SU-DHL-6 (cell line): Measurements from ENCODE around the gene YARS1.
"Not testable (repeated sequence)": the region's sequence is repeated elsewhere in the genome, so short reads cannot be mapped to it uniquely, and the experiment has no call there.

Experiments used
- H2AFZ ChIP-seq: fragments of 200-600 bp; sonication (generic); 2 replicates; pipeline ENCODE4 v1.6.1; 2014; ENCODE audit warnings: low read depth, mild to moderate bottlenecking, moderate library complexity, mixed read lengths, antibody characterized with exemption, low read length; ENCODE audit not compliant: severe bottlenecking
- H3F3A ChIP-seq: fragments of 200-600 bp; shearing (Covaris generic); 2 replicates; pipeline ENCODE4 v1.6.0; 2016; ENCODE audit warnings: antibody characterized with exemption, mild to moderate bottlenecking; ENCODE audit not compliant: insufficient read depth
- H3K27ac ChIP-seq: fragments of 200-600 bp; sonication (generic); 2 replicates; pipeline ENCODE4 v1.5.1; 2016; ENCODE audit warnings: low read depth, mild to moderate bottlenecking, low read length, moderate library complexity, mixed read lengths
- H3K27me3 ChIP-seq: fragments of 200-600 bp; sonication (generic), shearing (Covaris generic); 2 replicates; pipeline ENCODE4 v1.6.0; 2014; ENCODE audit warnings: mild to moderate bottlenecking, low read length
- H3K36me3 ChIP-seq: fragments of 200-600 bp; sonication (generic); 2 replicates; pipeline ENCODE4 v1.6.1; 2014; ENCODE audit warnings: mild to moderate bottlenecking, low read length, mixed read lengths
- H3K4me2 ChIP-seq: fragments of 300-600, 200-600 bp; shearing (Covaris generic), sonication (generic); 2 replicates; pipeline ENCODE4 v1.6.0; 2014; ENCODE audit warnings: low read length, low read depth, mild to moderate bottlenecking; ENCODE audit not compliant: poor library complexity, severe bottlenecking
- H3K4me3 ChIP-seq: fragments of 200-600 bp; sonication (generic); 2 replicates; pipeline ENCODE4 v1.5.1; 2014; ENCODE audit warnings: antibody characterized with exemption, low read length, mild to moderate bottlenecking, mixed read lengths; ENCODE audit not compliant: insufficient read depth, poor library complexity, severe bottlenecking
- H3K79me2 ChIP-seq: fragments of 200-600 bp; sonication (generic); 2 replicates; pipeline ENCODE4 v1.6.1; 2014; ENCODE audit warnings: mild to moderate bottlenecking, low read length, moderate library complexity; ENCODE audit not compliant: insufficient read depth
- H3K9ac ChIP-seq: fragments of 200-600 bp; sonication (generic); 2 replicates; pipeline ENCODE4 v1.7.0; 2014; ENCODE audit warnings: mild to moderate bottlenecking, low read length
- H3K9me2 ChIP-seq: fragments of 200-600 bp; sonication (generic); replicated peaks from 2 replicates; pipeline ENCODE4 v1.6.1; 2014; ENCODE audit warnings: low read length; ENCODE audit not compliant: insufficient read depth
- H3K9me3 ChIP-seq: fragments of 200-600 bp; sonication (generic); 2 replicates; pipeline ENCODE4 v1.6.1; 2014; ENCODE audit warnings: low read length, mixed read lengths; ENCODE audit not compliant: insufficient read depth
- H4K20me1 ChIP-seq: fragments of 200-600 bp; sonication (generic); 2 replicates; pipeline ENCODE4 v1.6.1; 2014; ENCODE audit warnings: low read depth, mild to moderate bottlenecking, antibody characterized with exemption, low read length, moderate library complexity, mixed read lengths
- CTCF ChIP-seq: fragments of 200-600 bp; sonication (generic); IDR thresholded peaks from one replicate; pipeline ENCODE4 v1.5.1; 2017; ENCODE audit warnings: antibody characterized with exemption, mild to moderate bottlenecking, low read length, moderate library complexity; ENCODE audit not compliant: insufficient read depth, poor library complexity, severe bottlenecking
- EZH2phosphoT487 ChIP-seq: fragments of 200-600 bp; sonication (generic), shearing (Covaris generic); conservative IDR thresholded peaks from 2 replicates; pipeline ENCODE4 v1.6.1; 2018; ENCODE audit warnings: mild to moderate bottlenecking, antibody characterized with exemption, low read length, moderate library complexity, mixed read lengths

YARS1 gene

GRCh38 chr1:32791881-32792280 lies 25.3 kb downstream of the YARS1 start:
- Histone ChIP-seq H3K9me2 (no peaks in the 10 kb centered on the region), H3K4me2 (no peak overlapping the region), H3K27me3 (no peaks in the 10 kb centered on the region), H3K36me3 (peaks cover 36% of the 10 kb centered on the region), H3F3A (no peaks in the 10 kb centered on the region), H3K4me3 (no peak overlapping the region), H3K79me2 (0 out of 2 replicates have a peak, but pooled peaks cover 13% of the 10 kb centered on the region), H3K9me3 (no peaks in the 10 kb centered on the region), H2AFZ (no peak overlapping the region), H4K20me1 (0 out of 2 replicates have a peak, but pooled peaks cover 7% of the 10 kb centered on the region), H3K27ac (no peak overlapping the region), H3K9ac (no peak overlapping the region)
- TF ChIP-seq CTCF (no peak), EZH2phosphoT487 (no peak)

GRCh38 chr1:32789356-32789755 lies 27.8 kb downstream of the YARS1 start:
- H2AFZ ChIP-seq, H3K27me3 ChIP-seq, H3K27ac ChIP-seq, H3K9ac ChIP-seq, H3K4me2 ChIP-seq, H4K20me1 ChIP-seq, H3K4me3 ChIP-seq, H3F3A ChIP-seq, H3K9me3 ChIP-seq, H3K9me2 ChIP-seq: not testable (repeated sequence)
- 0 out of 2 replicates have a peak, but pooled peaks cover 15% of the 10 kb centered on the region for H3K79me2 ChIP-seq
- peaks cover 47% of the 10 kb centered on the region for H3K36me3 ChIP-seq

GRCh38 chr1:32786856-32787255 lies 30.3 kb downstream of the YARS1 start:
- Histone ChIP-seq H3K27ac (no peak overlapping the region), H3K36me3 (peaks cover 44% of the 10 kb centered on the region), H3K4me2 (no peak overlapping the region)

More at GRCh38 chr1:32786856-32787255, 30.3 kb downstream of the YARS1 start:
- H3K9me3 ChIP-seq: no peaks in the 10 kb centered on the region
- 0 out of 2 replicates have a peak, but pooled peaks cover 1% of the 10 kb centered on the region for H4K20me1 ChIP-seq
- TF ChIP-seq EZH2phosphoT487 (no peak), CTCF (no peak)
- H3F3A ChIP-seq: no peaks in the 10 kb centered on the region
- H3K27me3 ChIP-seq: no peaks in the 10 kb centered on the region
- H3K4me3 ChIP-seq: no peak overlapping the region
- no peaks in the 10 kb centered on the region for H3K9me2 ChIP-seq
- 0 out of 2 replicates have a peak, but pooled peaks cover 9% of the 10 kb centered on the region for H3K79me2 ChIP-seq
- no peak overlapping the region for H3K9ac ChIP-seq
- H2AFZ ChIP-seq: no peak overlapping the region
